ENCODE measurements around the gene ACTN1.
"Not testable (repeated sequence)": the region's sequence is repeated elsewhere in the genome, so short reads cannot be mapped to it uniquely, and the experiment has no call there.

Gene ACTN1

GRCh38 chr14:68979021-68979721 is at the start of gene ACTN1:
ACTN1 (minus strand) TSS chr14:68979302; CDS start chr14:68979056, 246 bp downstream.
- DNase-seq (ENCODE audit: low read depth): peak; percentile 30

- DNase-seq (ENCODE audit: low read depth): no peak
Observed at GRCh38 chr14:69027242-69027913, 48.3 kb upstream of the ACTN1 start.

- DNase-seq (ENCODE audit: low read depth): no peak
Observed at GRCh38 chr14:69023035-69023434, 43.9 kb upstream of the ACTN1 start.

- DNase-seq (ENCODE audit: low read depth): not testable (repeated sequence)
Observed at GRCh38 chr14:69022093-69022492, 43.0 kb upstream of the ACTN1 start.

GRCh38 chr14:69017706-69018105 is 38.6 kb upstream of the ACTN1 start:
- no peak for DNase-seq (ENCODE audit: low read depth)

- no peak for DNase-seq (ENCODE audit: low read depth)
Observed at GRCh38 chr14:69014829-69015259, 35.7 kb upstream of the ACTN1 start.

GRCh38 chr14:69013943-69014782 is 35.1 kb upstream of the ACTN1 start:
- no peak for DNase-seq (ENCODE audit: low read depth)

- DNase-seq (ENCODE audit: low read depth): no peak
Observed at GRCh38 chr14:69012256-69012953, 33.3 kb upstream of the ACTN1 start.

GRCh38 chr14:69010648-69011047 is 31.5 kb upstream of the ACTN1 start:
- peak; percentile 11 for DNase-seq (ENCODE audit: low read depth)

GRCh38 chr14:69008421-69008884 is 29.4 kb upstream of the ACTN1 start:
- DNase-seq (ENCODE audit: low read depth): no peak

- no peak for DNase-seq (ENCODE audit: low read depth)
Observed at GRCh38 chr14:69006346-69006745, 27.2 kb upstream of the ACTN1 start.

GRCh38 chr14:69005432-69006148 is 26.5 kb upstream of the ACTN1 start:
- no peak for DNase-seq (ENCODE audit: low read depth)

- DNase-seq (ENCODE audit: low read depth): no peak
Observed at GRCh38 chr14:69004731-69005431, 25.8 kb upstream of the ACTN1 start.

GRCh38 chr14:69003626-69004025 is 24.5 kb upstream of the ACTN1 start:
- DNase-seq (ENCODE audit: low read depth): no peak

- DNase-seq (ENCODE audit: low read depth): no peak
Observed at GRCh38 chr14:69002069-69002468, 23.0 kb upstream of the ACTN1 start.

GRCh38 chr14:69001375-69001774 is 22.3 kb upstream of the ACTN1 start:
- no peak for DNase-seq (ENCODE audit: low read depth)

- DNase-seq (ENCODE audit: low read depth): no peak
Observed at GRCh38 chr14:68998062-68998461, 19.0 kb upstream of the ACTN1 start.

- DNase-seq (ENCODE audit: low read depth): no peak
Observed at GRCh38 chr14:68995731-68996130, 16.6 kb upstream of the ACTN1 start.

GRCh38 chr14:68994056-68994455 is 15.0 kb upstream of the ACTN1 start:
- DNase-seq (ENCODE audit: low read depth): no peak

GRCh38 chr14:68987653-68988036 is 8.5 kb upstream of the ACTN1 start:
- DNase-seq (ENCODE audit: low read depth): no peak

Data from activated T-cell treated with anti-CD3 and anti-CD28 coated beads for 1 hour (primary cell).